ENCODE data around the gene FBXO47. TPM values are rescaled to one million over a fixed set of nuclear protein-coding genes. Genes with fewer than 3 reads are reported as not detected.
"Not testable (repeated sequence)": the region's sequence is repeated elsewhere in the genome, so short reads cannot be mapped to it uniquely, and the experiment has no call there.

Gene FBXO47
- polyA plus RNA-seq, 3 donors: 0.03 TPM; not detected in 2

GRCh38 chr17:38911731-38912081 lies 55.5 kb downstream of the FBXO47 start:
- 87 to 96% (median 93%) methylated on average over 8 of the region's 8 CpGs for WGBS, 3 donors
- H3K27ac ChIP-seq (ENCODE audit: low read depth, low read length): not testable (repeated sequence)

GRCh38 chr17:38911081-38911730 lies 56.0 kb downstream of the FBXO47 start:
- H3K27ac ChIP-seq (ENCODE audit: low read depth, low read length): no peak overlapping the region
- 77 to 86% (median 83%) methylated on average over 10 of the region's 10 CpGs for WGBS, 3 donors

DNA sequence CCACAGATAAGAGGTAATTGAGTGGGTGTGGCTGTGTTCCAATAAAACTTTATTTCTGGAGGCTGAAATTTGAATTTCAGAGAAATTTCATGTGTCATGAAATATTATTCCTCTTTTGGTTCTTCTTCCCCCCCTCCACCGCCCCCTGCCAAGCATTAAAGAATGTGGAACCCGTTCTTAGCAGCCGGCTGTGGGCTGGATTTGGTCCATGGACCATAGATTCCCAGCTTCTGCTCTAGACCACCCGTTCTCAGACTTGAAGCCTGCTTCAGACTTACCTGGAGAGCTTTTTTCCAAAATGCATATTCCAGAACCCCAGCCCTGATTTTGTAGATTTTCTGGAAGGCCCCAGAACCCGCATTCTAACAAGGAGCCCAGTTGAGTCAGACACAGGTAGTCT lies 56.9 kb downstream of the FBXO47 start:
- WGBS, 3 donors: 72 to 99% (median 87%) methylated on average over 5 of the region's 5 CpGs
- no peak overlapping the region for H3K27ac ChIP-seq (ENCODE audit: low read depth, low read length)

DNA sequence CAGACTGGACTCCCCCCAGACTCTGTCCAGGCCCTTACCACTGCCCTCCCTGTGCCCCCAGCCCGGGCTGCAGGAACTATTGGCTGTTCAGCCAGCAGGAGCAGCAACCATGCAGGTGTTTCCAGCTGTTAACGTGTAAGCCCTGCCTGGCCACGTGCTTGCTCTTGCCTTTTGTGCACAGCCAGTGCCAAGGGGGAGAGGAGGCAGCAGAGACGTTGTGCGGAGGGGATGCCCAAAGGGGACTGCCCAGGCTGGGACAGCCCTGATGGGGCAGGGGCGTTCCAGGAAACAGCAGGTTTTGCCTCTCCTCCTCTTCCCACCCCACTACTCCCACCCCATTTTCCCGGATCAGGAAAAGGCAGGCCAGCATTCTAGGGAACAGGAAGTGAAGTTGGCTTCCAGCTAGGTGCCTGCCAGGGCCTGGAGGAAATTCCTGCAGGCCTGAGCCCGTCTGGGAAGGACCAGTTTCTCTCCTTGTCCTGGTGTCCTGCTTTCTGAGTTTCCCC lies 58.5 kb downstream of the FBXO47 start:
- H3K27ac ChIP-seq (ENCODE audit: low read depth, low read length): no peak overlapping the region
- 30 to 47% (median 33%) methylated on average over 8 of the region's 8 CpGs for WGBS, 3 donors

GRCh38 chr17:38907930-38908675 lies 59.1 kb downstream of the FBXO47 start:
- no peak overlapping the region for H3K27ac ChIP-seq (ENCODE audit: low read depth, low read length)
- 65 to 68% (median 67%) methylated on average over 15 of the region's 15 CpGs for WGBS, 3 donors

DNA sequence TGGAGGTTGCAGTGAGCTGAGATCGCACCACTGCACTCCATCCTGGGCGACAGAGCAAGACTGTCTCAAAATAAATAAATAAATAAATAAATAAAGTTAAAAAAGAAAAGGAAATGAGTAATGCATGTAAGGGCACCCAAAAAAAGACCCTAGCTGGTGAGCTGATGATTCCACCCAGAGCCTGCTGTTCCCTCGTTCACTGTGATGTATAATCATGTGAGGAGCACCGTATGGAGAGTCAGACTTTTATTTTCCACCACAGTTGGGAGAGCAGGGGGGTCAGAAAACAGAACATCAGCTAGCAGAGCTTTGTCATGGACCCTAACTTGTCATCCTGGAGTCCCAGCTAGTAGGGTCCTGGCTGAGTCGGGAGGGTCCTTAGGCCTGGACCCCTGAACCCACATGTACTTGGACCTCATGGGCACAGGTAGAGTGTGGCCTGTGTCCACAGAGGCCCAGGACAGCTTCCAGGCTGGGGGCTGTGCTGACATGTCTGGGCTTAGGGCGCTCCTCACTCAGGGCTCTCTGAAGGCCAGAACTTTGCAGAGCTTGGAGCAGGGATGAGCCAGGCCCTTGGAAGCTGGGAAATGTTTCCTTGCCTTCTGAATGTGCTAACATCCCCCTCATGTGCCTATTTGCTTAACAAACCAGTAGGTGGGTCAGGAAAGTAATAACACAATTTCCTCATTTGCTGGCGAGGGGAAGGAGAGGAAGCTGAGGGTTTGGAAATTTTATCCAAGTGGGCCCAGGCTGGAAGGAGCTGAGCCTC lies 60.6 kb downstream of the FBXO47 start:
- WGBS, 3 donors: 65 to 86% (median 66%) methylated on average over 7 of the region's 7 CpGs
- H3K27ac ChIP-seq (ENCODE audit: low read depth, low read length): no peak overlapping the region

DNA sequence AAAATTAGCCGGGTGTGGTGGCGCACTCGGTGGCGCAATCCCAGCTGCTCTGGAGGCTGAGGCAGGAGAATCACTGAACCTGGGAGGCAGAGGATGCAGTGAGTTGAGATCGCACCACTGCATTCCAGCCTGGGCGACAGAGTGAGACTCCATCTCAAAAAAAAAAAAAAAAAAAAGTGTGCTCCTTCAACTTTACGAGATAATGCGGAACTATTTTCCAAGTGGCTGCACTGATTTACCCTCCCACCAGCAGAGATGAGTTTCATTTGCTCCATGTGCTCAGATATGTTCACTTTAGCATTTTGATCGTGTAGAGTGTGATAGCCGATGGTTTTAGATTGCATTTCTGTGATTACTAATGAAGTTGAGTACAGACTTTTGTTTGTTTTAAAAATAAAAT lies 61.8 kb downstream of the FBXO47 start:
- whole genome bisulfite sequencing, 3 donors: 90 to 94% (median 93%) methylated on average over 10 of the region's 10 CpGs
- H3K27ac ChIP-seq (ENCODE audit: low read depth, low read length): no peak overlapping the region

DNA sequence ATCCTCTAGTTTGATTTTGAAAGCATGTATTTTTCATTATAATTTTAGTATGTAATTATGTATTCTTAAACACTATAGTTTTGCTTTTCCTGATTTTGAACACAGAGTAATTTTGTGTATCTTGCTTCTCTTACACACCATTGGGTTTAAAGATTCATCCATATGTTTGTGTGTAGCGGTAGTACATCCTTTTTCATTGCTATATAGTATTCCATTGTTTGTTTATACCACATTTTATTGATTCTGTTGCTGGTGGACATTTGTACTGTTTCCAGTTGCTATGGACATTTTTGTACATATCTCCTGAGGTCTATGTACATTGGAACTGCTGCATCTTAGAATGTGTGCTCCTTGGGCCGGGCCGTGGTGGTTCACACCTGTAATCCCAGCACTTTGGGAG lies 62.3 kb downstream of the FBXO47 start:
- WGBS, 3 donors: 91 to 99% (median 99%) methylated on average over 3 of the region's 3 CpGs
- H3K27ac ChIP-seq (ENCODE audit: low read depth, low read length): no peak overlapping the region

- no peak overlapping the region for H3K27ac ChIP-seq (ENCODE audit: low read depth, low read length)
- 74 to 88% (median 88%) methylated on average over 6 of the region's 6 CpGs for WGBS, 3 donors
Observed at GRCh38 chr17:38903404-38903803, 63.8 kb downstream of the FBXO47 start.

DNA sequence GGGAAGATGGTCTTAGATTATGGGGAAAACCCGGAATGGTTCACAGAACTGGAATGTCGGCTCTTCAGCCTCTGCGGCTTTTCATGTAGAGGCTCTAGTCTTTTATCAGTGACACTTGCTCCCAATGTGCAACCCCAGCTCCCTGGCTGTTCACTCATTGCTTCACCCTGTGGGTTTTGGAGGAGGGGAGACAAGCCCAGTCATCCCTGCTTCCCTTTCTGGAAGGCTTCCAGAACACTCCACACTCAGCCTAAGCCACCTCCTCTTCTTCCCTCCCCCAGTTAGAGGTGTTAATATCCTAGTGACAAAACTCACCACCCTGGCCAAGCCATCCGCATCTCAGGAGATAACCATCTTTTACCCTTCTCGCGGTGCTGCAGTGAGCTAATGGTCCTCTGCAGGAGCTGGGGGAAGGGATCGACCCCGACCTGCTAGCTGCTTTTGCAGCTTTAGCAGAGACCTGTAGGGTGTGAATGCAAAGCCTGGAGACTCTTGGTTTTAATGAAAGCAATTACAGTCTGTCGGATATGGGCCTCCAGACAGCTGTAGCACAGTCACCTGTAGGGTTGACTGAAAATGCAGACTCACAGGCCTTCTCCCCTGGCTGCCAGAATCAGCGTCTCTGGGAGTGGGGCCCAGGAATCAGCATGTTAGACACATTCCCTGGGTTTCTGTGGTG lies 66.1 kb downstream of the FBXO47 start:
- no peak overlapping the region for H3K27ac ChIP-seq (ENCODE audit: low read depth, low read length)
- WGBS, 3 donors: 13 to 55% (median 16%) methylated on average over 10 of the region's 10 CpGs

GRCh38 chr17:38899421-38899820 lies 67.8 kb downstream of the FBXO47 start:
- no peak overlapping the region for H3K27ac ChIP-seq (ENCODE audit: low read depth, low read length)
- WGBS, 3 donors: 62 to 92% (median 64%) methylated on average over 5 of the region's 5 CpGs

DNA sequence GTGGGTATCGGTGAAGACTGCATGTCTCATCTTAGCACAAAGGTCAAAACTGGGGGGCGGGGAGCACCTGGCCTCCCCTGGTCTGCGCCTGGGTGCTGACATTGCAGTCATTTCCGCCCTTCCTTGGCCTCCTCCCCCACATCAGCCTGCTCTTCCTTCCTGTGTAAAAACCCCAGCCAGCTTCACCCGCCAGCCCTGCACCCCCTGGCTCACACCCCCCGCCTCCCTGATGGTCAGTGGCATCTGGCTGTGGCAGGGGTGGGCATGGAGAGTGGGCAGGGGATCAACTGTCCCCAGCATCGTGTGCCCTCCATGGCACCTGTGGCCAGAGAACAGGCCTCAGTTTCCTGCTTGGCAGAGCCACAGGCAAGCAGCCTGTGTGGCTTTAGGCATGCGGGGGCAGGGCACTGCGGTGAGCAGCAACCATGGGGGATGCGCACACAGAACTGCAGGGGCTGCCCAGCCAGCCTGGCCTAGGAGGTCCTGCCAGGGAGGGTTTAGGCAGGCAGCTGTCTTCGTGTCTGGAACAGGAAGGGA lies 68.3 kb downstream of the FBXO47 start:
- no peak overlapping the region for H3K27ac ChIP-seq (ENCODE audit: low read depth, low read length)
- 33 to 75% (median 43%) methylated on average over 11 of the region's 11 CpGs for WGBS, 3 donors

- 21 to 69% (median 32%) methylated on average over 9 of the region's 9 CpGs for WGBS, 3 donors
- no peak overlapping the region for H3K27ac ChIP-seq (ENCODE audit: low read depth, low read length)
Observed at GRCh38 chr17:38898291-38898679, 68.9 kb downstream of the FBXO47 start.

- 55 to 63% (median 63%) methylated on average over 12 of the region's 12 CpGs for WGBS, 3 donors
- no peak overlapping the region for H3K27ac ChIP-seq (ENCODE audit: low read depth, low read length)
Observed at GRCh38 chr17:38897671-38898290, 69.4 kb downstream of the FBXO47 start.

DNA sequence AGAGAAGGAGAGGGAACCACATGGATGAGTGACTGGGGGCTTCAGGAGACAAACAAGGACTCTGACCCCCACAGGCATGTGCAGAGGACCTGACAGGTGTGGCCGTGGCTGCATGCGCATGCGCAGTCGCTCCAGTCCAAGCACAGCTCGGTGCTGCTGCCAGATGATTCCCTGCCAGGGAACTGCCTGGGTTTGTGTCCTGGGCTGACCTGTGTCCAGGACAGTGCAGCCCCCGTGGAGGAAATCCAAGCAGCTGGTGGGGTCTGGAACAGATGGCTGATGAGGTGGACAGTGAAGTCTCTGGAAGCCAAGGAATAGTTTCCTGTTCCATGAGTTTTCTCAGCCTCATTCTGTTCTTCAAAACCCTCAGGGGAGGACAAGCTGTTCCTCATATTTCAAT lies 70.0 kb downstream of the FBXO47 start:
- 30 to 47% (median 40%) methylated on average over 6 of the region's 6 CpGs for WGBS, 3 donors
- no peak overlapping the region for H3K27ac ChIP-seq (ENCODE audit: low read depth, low read length)

DNA sequence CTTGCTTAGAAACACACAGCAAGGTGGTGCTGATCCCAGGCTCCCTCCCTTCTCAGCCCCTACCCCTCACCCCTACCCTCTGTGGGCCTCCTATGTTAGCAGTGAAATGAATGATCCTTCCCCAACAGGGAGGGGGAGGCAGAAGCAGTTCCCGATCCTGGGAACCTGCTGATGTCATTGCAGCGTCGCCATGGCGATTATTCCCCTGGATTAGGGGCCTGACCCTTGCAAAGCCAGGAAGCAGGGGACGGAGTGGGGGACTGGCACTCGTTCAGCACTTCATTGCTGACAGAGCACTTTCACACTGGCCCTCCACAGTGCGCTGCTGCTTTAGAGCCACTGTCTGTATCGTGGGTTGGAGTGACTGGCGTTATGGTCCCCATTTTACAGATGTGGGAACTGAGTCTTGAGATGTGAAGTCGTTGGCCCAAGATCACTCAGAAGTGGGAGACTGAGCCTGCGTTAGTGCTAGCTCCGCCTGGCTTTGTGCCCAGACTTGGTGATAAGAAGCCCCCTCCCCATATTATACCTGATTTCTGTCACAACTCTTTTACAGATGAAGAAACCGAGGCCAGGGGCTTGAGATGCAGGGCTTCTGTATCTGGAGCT lies 70.8 kb downstream of the FBXO47 start:
- no peak overlapping the region for H3K27ac ChIP-seq (ENCODE audit: low read depth, low read length)
- WGBS, 3 donors: 52 to 82% (median 61%) methylated on average over 13 of the region's 13 CpGs

DNA sequence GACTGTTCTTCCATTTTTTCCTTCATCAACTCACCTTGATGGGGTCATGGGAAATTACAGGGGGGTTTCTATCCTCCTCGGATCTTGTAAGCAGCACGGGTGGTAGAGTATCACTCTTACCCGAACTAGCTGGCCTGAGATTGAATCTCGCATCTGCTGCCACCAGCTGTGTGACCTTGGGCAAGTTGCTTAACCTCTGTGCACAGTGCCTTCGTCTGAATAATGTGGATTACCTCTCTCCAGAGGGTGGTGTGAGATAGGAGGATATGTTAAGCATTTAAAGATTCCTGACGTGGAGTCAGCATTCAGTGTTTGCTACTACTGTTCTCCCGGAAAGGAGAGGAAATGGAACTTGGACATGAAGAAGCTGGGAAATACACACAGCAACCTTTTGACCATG lies 72.9 kb downstream of the FBXO47 start:
- H3K27ac ChIP-seq (ENCODE audit: low read depth, low read length): no peak overlapping the region
- 30 to 53% (median 50%) methylated on average over 7 of the region's 7 CpGs for WGBS, 3 donors

- 13 to 64% (median 21%) methylated on average over 5 to 6 of the region's 6 CpGs for WGBS, 3 donors
- no peak overlapping the region for H3K27ac ChIP-seq (ENCODE audit: low read depth, low read length)
Observed at GRCh38 chr17:38893607-38894006, 73.6 kb downstream of the FBXO47 start.
